ENCODE data around the gene PLK3.
"Not testable (repeated sequence)": the region's sequence is repeated elsewhere in the genome, so short reads cannot be mapped to it uniquely, and the experiment has no call there.

The PLK3 gene

DNA sequence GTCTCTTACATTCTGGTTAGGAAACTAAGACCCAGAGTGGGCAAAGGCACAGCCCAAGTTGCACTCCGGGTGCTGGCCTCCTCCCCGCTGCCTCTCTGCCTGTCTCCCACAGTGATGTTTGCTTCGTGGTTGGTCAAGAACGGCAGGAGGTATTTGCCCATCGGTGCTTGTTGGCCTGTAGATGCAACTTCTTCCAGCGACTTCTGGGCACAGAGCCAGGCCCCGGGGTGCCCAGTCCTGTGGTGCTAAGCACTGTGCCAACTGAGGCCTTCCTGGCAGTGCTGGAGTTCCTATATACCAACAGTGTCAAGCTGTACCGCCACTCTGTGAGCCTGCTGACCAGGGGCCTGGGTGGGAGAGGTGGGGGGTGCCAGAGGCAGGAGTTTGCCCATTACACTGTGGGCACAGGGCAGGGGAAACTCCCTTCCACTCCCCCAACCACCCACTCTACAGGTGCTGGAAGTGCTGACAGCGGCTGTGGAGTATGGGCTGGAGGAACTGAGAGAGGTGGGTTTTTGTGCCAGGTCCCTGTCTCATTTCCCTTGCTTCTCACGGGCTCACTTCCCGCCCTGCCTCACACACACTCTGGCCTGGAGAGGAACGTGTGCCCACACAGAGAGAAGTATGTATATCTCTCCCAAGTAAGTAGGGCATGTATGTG, 10.1 kb downstream of the PLK3 start:
- peak; percentile 56 to 59 for DNase-seq

DNA sequence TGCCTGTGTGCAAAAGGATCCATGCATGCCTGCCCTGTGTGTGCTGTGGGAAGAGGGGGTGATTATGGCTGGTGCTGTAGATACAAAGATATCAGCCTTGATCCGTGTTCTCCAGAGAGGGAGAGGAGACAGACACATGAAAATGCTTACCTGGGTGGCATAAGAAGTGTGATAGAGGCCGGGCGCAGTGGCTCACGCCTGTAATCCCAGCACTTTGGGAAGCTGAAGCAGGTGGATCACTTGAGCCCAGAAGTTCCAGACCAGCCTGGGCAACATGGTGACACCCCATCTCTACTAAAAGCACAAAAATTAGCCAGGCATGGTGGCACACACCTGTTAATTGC, 10.6 kb downstream of the PLK3 start:
- not testable (repeated sequence) for DNase-seq

DNA sequence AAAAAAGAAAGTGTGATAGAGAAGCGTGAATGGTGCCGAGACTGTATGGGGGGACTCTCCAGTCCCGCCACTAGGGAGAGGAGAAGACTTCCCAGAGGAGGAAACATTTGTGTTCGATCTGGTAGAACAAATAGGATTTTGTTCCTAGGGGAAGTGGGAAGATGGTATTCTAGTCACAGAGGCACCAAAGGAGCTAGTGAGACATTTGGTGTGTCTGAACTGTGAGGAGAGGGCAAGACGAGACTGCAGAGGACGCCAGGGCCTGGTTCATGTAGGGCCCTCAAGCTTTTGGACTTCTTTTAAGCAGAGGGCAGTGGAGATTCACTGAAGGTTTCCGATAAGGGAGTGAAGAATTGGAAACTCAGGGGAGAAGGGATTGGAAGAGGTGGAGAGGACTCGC, 11.1 kb downstream of the PLK3 start:
- DNase-seq, result no peak

DNA sequence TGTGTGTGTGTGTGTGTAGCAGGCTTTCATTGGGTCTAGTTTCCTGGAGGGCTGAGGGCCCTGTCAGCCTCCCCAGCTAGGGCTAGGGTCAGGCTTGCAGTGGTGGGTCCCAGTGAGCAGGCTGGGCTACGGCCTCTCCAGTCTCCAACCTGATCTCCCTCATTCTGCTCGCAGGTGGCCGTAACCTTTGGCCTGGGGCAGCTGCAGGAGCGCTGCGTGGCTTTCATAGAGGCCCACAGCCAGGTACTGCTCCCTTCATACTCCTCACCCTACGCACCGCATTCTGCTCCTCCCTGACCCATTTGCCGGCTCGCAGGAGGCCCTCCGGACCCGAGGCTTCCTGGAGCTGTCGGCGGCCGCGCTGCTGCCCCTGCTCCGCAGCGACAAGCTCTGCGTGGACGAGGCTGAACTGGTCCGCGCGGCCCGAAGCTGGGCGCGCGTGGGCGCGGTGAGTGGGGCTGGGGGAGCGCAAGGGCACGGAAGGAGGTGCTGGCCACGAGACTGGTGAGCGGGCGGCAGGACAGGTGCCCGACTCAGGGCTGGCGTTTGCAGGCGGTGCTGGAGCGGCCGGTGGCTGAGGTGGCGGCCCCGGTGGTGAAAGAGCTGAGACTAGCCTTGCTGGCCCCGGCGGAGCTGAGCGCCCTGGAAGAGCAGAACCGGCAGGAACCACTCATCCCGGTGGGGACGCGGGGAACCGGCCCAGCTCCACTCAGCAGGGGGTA, 12.8 kb downstream of the PLK3 start:
- no peak for DNase-seq

DNA sequence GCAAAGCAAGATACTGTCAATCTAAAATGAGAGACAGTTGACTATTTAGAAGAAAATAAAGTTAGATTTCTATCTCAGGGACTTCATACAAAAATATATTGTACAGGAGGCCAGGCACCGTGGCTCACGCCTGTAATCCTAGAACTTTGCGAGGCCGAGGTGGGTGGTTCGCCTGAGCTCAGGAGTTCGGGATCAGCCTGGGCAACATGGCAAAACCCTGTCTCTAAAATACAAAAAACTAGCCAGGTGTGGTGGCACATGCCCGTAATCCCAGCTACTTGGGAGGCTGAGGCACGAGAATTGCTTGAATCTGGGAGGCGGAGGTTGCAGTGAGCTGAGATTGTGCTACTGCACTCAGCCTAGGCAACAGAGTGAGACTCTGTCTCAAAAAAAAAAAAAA, 15.7 kb downstream of the PLK3 start:
- DNase-seq, result not testable (repeated sequence)

DNA sequence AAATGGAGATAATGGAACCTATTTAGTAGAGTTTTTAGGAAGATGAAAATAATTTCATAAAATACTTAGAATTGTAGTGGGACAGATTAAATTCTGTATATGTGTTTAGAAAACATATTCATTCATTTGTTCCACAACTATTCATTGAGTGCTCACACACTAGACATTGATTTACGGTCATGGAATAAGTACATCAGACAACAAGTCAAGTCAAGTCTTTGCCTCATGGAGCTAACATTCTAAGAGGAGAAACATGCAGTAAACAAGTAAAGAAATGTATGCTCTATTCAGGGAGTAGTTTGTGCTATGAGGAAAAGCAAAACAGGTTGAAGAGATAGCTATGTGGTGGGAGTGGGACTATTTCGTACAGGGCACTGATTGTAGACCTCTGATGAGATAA, 17.1 kb downstream of the PLK3 start:
- no peak for DNase-seq

DNA sequence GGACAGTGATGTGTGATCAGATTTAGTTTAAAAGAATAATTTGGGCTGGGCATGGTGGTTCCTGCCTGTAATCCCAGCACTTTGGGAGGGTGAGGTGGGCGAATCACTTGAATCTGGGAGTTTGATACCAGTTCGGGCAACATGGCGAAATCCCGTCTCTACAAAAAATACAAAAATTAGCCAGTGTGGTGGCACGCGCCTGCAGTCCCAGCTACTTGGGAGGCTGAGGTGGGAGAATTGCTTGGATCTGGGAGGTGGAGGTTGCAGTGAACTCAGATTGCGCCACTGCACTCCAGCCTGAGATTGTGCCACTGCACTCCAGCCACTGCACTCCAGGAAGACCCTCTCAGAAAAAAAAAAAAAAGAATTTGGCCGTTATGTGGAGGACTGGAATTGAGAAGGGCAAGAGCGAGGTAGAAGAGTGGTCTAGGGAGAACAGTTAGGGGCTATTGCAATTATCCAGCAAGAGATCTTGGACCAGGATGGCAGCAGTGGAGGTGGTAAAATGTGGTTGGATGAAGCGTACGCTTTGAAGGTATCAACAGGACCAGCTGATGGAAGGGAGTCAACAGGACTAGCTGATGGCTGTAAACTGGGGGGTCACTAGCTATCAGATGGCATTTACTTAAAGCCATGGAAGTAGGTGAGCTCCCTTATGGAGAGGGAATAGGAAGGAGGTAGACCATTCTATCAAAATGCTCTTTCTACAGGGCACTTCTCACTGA, 17.8 kb downstream of the PLK3 start:
- no peak for DNase-seq

DNA sequence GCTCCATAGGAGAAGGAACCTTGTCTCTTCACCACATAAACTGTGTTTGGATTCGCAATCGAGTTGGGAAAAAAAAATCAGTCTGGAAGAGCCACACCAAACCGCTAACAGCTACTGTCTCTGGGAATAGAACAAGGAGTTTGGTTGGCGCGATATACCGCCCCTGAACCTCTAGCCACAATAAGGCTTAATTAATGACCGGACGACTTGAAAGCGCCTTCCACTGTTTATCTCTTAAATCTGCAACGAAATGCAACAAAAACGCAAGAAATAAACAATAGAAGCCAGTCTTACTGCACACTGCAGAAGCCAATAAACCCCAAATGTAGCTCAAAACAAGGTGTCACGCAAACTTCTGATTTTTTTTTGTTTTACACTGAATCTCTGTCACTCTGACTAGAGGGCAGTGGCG, 19.0 kb downstream of the PLK3 start:
- DNase-seq, result no peak

DNA sequence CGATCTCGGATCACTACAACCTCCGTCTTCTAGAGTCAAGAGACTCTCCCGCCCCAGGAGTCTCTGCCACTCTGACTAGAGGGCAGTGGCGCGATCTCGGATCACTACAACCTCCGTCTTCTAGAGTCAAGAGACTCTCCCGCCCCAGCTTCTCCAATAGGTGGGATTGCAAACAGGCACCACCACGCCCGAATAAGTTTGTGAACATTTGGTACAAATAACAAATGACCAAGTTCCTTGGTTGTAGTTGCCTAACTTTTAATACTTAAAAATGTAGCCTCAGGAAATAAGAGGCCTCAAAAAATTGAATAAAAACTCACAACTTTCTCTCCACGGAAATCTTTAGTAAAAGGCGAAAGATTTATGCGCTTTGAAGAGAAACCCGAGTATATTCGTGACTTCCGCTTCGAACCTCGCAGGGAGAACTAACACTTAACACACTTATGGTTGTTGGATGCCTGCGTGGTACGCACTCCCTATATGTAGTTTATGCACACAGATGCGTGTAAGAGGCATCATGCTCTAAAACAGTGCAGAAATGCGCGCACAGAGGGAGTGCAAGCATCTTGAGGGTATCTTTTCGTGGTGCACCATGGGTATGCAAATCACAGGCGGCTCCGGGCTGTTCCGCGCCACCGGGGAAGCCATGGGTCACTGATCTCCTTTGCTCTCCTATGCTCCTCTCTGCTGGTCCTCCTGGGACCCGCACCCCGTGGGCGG, 19.6 kb downstream of the PLK3 start:
- peak; percentile 86 to 90 for DNase-seq

DNA sequence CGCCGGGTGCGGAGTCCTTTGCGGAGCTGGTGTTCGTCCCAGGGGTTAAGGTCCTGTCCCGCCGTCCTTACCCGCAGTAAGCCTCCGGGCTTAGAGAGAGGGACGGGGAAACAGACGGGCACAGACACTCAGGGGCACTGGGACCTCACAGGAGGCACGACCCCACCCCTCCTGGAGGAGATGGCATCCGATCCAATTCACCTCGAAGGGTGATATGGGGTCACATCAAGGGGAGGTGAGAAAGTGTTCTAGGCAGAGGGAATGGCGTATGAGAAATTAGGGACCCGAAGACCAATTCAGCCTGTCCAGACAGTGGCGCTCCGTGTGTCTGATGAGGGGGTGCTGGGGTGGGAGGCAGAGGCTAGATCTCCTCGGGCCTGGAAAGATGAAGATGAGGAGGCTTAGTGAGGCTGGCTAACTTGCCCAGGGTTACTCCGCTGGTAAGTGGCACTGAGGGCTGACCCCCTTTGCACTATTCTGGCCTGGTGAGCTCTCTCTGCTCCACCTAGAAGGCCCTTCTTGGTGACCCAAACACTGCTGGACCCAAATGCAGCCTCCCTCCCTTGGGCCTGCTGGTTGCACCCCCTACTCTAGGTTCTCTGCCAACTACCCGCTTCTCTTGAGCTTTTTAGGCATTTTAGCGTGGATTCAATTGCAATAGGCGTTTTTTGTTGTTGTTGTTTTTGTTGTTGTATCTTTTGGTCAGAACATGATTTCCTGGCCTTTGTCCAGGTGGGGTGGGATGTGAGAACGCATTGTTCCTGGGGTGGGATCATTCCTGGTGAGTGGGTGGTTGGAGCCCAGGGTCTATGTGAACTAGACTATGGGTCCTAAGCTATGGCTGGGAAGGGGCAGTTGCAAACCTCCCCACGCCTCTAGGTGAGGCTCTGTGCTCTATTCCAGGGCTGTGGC, 20.4 kb downstream of the PLK3 start:
- no peak for DNase-seq

DNA sequence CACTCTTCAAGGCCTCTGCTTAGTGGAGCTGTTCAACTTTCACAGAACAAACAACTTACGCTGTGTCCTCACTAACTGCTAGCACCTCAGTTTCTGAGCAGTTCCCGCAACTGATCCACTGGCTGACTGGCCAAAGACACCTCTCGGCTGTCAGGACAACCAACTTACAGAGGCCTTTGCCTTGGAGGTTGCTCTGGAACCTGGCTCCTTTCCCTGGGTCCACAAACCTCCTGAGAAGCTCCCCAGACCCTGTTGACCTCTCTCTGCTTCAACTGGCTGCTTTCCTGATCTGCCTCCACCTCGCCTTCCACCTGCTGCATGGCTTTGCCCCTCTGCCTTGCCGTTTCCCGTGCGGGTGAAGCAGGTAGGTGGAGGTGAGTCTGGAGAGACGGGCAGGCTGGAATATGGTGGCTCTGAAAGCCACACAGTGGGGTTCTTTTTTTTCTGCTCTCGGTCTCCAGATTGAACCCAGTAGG, 21.1 kb downstream of the PLK3 start:
- DNase-seq, result no peak

DNA sequence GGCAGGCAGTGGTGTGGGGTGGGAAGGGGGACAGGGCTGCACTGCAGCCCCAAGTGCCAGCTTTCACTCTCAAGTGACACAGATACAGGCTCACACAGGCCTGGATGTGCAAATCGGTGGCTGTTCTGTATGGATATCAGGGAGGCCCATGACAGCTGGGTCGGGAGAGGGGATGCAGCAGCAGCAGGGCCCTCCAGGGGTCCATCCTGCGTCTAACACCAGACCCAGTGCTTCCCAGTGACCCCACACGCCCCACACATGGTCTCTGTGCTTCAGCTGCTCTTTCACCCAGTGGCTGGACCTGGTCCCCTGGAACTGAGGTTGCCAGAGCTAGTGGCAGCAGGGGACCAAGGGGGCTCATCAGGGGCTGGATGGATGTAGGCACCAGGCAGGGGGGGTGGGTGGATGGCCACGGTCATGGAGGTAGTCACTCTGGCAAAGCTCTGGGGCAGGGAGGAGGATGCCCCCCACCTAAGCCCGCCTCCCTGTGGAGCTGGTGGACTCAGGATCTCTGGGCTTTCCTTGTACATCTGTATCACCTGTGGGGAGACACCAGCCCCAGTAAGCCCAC, 22.0 kb downstream of the PLK3 start:
- DNase-seq, result no peak

DNA sequence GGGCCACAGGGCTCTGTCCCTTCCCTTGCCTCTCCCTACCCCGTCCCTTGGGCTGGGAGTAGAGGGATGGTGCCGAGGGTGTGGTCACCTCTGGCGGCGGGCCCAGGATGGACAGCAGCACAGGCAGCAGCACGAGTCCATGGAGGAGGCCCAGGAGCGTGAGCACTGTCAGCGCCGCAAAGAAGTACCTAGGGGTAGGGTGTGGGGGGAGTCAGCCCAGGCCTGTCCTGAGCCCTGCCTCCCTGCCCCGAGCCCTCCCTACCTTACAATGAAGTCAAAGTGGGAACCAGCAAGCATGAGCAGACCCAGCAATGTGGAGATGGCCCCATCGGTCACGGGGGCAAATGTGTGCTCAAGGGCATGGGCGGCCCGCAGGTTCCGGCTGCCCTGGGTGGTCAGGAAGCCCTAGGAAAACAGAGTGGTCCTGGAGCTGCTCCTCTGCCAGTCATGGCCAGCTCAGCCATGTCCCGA, 22.8 kb downstream of the PLK3 start:
- DNase-seq, result no peak

DNA sequence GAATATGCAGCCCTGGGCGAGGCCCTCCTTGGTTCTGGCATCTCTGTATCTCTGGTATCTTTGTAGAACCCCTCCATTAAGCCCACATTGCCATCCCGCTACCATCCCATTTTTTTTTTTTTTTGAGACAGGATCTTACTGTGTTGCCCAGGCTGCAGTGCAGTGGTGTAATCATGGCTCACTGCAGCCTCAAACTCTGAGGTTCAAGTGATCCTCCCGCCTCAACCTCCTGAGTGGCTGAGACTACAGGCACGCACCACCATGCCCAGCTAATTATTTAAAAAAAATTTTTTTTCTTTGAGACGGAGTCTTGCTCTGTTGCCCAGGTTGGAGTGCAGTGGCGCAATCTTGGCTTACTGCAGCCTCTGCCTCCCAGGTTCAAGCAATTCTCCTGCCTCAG, 24.2 kb downstream of the PLK3 start:
- DNase-seq, result not testable (repeated sequence)

DNA sequence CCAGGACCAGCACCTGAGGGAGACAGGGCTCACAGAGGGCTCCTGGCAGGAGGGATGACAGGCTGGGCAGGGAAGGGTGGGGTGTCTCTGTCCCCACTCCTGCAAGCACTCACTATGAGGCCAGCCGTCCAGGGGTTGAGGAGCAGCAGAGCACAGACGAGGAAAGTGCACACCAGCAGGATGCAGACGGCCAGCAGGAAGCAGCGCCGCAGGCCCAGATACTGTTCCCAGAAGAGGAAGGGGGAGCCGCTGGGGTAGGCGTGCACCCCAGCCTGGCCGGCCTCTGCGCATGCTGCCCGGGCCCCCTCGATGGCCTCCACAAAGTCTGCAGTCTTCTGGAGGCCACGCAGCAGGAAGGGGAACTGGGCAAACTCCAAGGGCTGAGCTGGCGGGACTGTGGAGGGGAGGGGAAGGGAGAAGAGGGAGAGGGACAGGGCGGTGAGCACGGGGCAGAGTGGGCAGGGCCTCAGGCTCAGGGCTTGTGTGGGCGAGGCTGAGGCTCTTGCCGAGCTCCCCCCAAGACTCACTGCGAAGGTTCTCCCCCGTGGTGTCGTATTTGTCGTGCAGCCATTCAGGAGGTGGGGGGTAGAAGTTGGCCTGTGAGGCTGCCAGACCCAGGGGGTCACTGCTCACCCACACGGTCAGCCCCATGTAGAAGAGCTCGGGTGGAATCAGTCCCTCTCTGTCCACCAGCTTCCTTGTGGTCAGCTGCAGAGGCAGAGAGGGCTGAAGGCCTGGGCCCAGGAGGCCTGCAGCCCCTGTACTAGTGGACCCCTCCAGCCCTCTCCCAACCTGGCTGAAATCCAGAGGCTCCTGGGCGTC, 26.4 kb downstream of the PLK3 start:
- DNase-seq, result peak in 1 of 2 donors; percentile 66

DNA sequence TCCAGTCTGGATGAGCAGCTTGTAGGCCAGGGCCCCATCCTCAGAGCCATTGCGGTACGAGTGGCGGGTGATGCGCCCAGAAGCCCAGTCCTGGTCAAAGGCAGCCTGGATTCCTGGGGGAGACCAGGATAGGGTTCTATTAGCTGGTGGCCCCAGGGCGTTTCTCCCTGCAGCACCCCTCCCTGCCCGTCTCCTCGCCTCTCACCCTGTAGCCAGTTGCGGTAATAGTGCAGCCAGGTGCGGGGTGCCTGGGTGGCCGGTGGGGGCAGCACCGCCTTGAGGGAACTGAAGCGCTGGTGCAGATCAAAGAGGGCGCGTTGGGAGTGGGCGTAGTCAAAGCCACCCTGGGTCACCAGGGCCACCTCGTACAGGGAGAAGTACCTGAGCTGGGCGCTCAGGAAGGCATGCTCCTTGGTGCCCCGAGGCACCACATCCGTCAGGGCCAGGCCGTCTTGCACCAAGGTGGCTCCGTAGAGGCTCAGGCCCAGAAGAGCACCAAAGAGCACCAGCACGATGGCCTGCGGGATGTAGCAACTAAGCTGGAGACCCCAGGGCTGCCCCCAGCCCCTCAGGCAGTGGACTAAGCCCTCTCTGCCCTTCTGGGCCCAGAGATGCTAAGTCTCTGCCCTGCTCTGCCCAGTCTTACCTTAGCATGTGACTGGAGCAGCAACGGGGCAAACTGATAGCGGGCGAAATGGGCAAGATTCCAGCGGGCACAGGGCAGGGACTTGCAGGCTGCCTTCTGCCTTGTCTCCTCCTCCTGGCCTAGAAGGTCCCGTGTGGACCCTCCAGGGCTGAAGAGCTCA, 27.2 kb downstream of the PLK3 start:
- no peak for DNase-seq

DNA sequence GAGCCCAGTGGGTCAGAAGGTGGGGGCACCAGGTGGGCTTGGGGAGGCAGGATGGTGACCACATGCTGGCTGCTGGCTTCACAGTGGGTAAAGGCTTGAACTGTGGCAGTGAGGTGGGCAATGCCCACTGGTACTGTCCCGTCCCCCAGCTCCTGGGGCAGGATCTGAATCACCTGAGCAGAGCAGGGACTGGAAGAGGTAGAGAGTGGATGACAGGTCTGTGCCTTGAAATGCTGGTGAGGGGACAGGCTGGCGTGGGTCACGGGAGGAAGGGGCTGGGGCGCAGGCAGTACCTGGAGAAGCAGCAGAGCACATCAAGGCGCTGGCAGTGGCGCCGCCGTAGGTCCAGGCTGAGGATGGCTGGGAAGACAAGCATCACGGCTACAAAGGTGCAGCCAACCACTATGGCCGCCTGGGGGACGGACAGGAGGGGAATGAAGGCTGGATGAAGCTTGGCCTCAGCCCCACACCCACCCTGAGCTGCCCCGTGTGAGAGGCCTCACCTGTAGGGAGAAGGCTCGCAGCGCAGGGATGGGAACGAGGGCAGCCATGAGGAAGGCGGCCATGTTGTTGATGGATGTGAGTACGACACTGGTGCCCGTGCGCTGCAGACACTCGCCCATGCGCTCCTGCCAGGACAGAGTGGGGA, 27.9 kb downstream of the PLK3 start:
- no peak for DNase-seq

DNA sequence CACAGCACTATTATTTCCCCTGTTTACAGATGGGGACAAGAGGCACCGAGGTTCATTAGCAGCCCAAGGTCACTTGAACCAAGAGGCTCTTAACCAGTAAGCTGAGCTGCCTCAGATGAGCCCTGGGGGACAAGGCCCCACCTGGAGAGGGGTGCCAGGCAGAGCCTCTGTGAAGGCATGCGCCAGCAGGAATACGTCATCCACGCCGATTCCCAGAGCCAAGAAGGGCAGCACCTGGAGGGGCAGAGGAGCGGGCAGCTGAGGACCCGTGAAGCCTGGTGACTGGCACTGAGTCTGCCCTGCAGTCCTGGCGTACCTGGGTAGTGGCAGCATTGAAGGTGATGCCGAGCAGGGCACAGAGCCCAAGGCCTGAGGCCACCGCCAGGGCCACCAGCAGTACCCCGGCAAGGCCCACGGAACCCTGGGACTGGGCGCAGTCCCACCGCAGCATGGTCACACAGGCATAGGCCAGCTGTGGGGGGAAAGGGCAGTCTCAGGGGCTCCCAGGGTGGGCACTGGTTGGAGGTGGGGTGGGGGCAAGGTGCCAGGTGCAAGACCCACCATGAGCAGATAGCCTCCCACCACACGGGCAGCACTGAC, 28.8 kb downstream of the PLK3 start:
- DNase-seq, result no peak

Data from CD4-positive, alpha-beta T cell treated with Interleukin-1 beta for 1 hour (primary cell).